Cardiac muscle cell (in vitro differentiated cells and primary cell): ENCODE results near the gene HNRNPH1. TPM values are rescaled to one million over a fixed set of nuclear protein-coding genes. Genes with fewer than 3 reads are reported as not detected.

Experiments
- DNase-seq, 2 donors: peaks; one replicate each; pipeline versions ENCODE4 v3.0.0 to v3.0.0-alpha.2; 2010 to 2017; ENCODE audit warnings: low read depth in 1 of 2, low spot score in 1 of 2
- H3K27ac ChIP-seq: fragments of 200-600 bp; sonication (generic); 2 replicates; pipeline ENCODE4 v1.5.1; 2016
- H3K27me3 ChIP-seq: fragments of 200-600 bp; sonication (generic); 2 replicates; pipeline ENCODE4 v1.6.0; 2016; ENCODE audit warnings: control low read depth
- H3K36me3 ChIP-seq: fragments of 200-600 bp; sonication (generic); 2 replicates; pipeline ENCODE4 v1.5.1; 2016; ENCODE audit warnings: control low read depth
- H3K4me1 ChIP-seq: fragments of 200-600 bp; sonication (generic); 2 replicates; pipeline ENCODE4 v1.8.1; 2017; ENCODE audit warnings: low read depth, mild to moderate bottlenecking, mixed run types
- H3K4me3 ChIP-seq: fragments of 200-600 bp; sonication (generic); 2 replicates; pipeline ENCODE4 v1.5.1; 2016; ENCODE audit warnings: mild to moderate bottlenecking
- H3K9me3 ChIP-seq: fragments of 200-600 bp; sonication (generic); 2 replicates; pipeline ENCODE4 v1.5.1; 2017; ENCODE audit warnings: low read depth, mild to moderate bottlenecking, control low read depth
- CTCF ChIP-seq: IDR thresholded peaks from 2 replicates; pipeline ENCODE4 v1.5.1; 2012; ENCODE audit warnings: low read depth, mild to moderate bottlenecking, low read length
- polyA plus RNA-seq: library from polyadenylated mRNA; unstranded; fragments of >200 nt; fragmentation: Nextera tagmentation; extraction: Ambion mirVana; gene quantifications from 2 replicates; pipeline ENCODE4 v1.2.1, GENCODE V29; 2016
- total RNA-seq: library from RNA; depleted of rRNA; stranded (reverse); fragments of >200 nt; gene quantifications from 2 replicates; pipeline ENCODE4 v1.2.3, GENCODE V29; 2016

The HNRNPH1 gene
- total and polyA plus RNA-seq, 2 experiments from 2014 or later, result 119 to 467 TPM

- Histone ChIP-seq H3K36me3 (peaks cover 78% of the 10 kb centered on the region), H3K4me3 (peak overlapping the region; percentile 79)
Observed at GRCh38 chr5:179618923-179619554, 4.4 kb downstream of the HNRNPH1 start.

DNA sequence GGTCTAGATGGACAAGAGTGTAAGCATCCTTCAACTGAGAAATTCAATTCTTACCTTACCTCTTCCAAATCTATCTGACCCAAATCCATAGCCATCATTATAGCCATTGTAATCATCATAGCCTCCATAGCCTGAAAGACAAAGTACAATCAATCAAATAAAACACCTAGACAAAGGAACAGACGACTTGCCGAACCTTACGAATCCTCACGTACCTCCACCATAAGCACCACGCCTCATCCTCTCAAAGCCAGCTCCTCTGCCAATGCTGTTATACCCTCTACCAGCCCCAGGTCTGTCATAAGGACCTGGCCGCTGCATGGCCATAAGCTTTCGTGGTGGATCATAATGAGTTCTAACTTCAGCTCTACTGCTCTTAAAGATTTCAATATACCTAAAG, 5.5 kb downstream of the HNRNPH1 start:
- H3K4me3 ChIP-seq, result no peak overlapping the region
- peaks cover 26% of the 10 kb centered on the region for H3K4me1 ChIP-seq
- DNase-seq, result no peak
- no peak for TF ChIP-seq CTCF
- H3K36me3 ChIP-seq, result peaks cover 89% of the 10 kb centered on the region
- H3K9me3 ChIP-seq, result no peaks in the 10 kb centered on the region
- H3K27me3 ChIP-seq, result no peaks in the 10 kb centered on the region
- H3K27ac ChIP-seq, result no peak overlapping the region

More at GRCh38 chr5:179618923-179619554, 4.4 kb downstream of the HNRNPH1 start:
- H3K4me1 ChIP-seq, result peaks cover 26% of the 10 kb centered on the region
- DNase-seq, result peak in 1 of 2 donors; percentile 62
- no peak for TF ChIP-seq CTCF
- peak overlapping the region; percentile 7 for H3K27ac ChIP-seq
- H3K9me3 ChIP-seq, result no peaks in the 10 kb centered on the region
- no peaks in the 10 kb centered on the region for H3K27me3 ChIP-seq

DNA sequence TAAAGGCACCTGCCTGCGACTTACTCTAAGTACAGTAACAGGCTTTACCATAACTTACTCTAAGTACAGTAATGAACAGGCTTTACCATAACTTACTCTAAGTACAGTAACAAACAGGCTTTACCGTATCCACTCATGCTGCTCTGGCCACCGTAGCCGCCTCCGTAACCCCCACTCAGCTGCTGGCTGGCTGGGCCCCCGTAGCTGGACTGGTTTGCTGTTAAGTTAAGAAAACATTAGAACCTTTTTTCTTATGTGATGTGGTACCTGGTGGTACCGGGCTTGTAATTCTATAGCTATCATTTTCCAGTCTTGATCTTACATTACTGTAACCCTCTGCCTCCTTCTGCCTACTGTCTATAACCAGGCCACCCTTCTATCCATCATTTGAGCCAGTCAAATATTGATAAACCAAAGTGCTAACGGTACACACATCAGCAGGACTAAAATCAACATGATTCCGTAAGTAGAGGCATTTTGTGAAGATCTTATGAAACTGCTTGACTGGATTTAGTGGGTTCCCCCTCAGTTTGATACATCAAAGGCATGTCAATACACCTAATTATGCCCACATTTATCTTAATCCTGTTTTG, 7.4 kb downstream of the HNRNPH1 start:
- peak overlapping the region; percentile 28 for H3K27ac ChIP-seq
- peaks cover 90% of the 10 kb centered on the region for H3K36me3 ChIP-seq
- peaks cover 17% of the 10 kb centered on the region for H3K4me1 ChIP-seq
- no peaks in the 10 kb centered on the region for H3K9me3 ChIP-seq
- no peak for DNase-seq
- no peak for TF ChIP-seq CTCF
- no peaks in the 10 kb centered on the region for H3K27me3 ChIP-seq
- no peak overlapping the region for H3K4me3 ChIP-seq

DNA sequence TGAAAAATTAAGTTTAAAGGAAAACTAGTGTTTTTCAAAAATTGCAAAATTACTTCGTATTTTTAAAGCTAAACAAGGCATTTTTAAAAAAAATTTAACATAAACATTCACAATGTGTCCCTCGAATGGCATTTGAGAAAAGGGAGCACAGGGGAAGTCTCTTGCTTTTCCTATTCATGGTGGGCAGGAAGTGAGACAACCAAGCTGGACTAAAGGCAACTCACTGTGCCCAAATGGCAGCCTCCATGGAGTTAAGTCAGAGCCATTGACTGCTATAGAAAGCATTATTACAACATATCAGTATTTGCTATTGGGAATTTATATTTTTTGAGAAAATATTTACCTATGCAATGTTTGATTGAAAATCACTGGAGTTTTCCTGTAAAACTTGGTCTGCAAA, 8.3 kb downstream of the HNRNPH1 start:
- Histone ChIP-seq H3K27me3 (no peaks in the 10 kb centered on the region), H3K9me3 (no peaks in the 10 kb centered on the region), H3K27ac (peak overlapping the region; percentile 4), H3K36me3 (peaks cover 90% of the 10 kb centered on the region), H3K4me1 (peaks cover 8% of the 10 kb centered on the region), H3K4me3 (no peak overlapping the region)
- no peak for DNase-seq
- no peak for TF ChIP-seq CTCF

GRCh38 chr5:179614745-179615144, 8.7 kb downstream of the HNRNPH1 start:
- Histone ChIP-seq H3K27me3 (no peaks in the 10 kb centered on the region), H3K4me3 (no peak overlapping the region), H3K36me3 (peaks cover 90% of the 10 kb centered on the region), H3K27ac (peak overlapping the region; percentile 4), H3K9me3 (no peaks in the 10 kb centered on the region), H3K4me1 (peaks cover 3% of the 10 kb centered on the region)
- no peak for DNase-seq
- TF ChIP-seq CTCF, result no peak
